Muscle of arm (tissue), 12 donors: ENCODE measurements around the gene NOL9. TPM values are rescaled to one million over a fixed set of nuclear protein-coding genes. Genes with fewer than 3 reads are reported as not detected.

Source experiments
- polyA plus RNA-seq, 12 donors: library from polyadenylated mRNA; unstranded; fragments of 120-200 nt; gene quantifications; one replicate each; pipeline ENCODE4 v1.2.1, GENCODE V29; 2013; ENCODE audit not compliant: insufficient read length in 12 of 12

NOL9 gene
- polyA plus RNA-seq, 12 donors = 11.6 to 26.6 (median 17.1) TPM; not detected in 1

Other genes starting within 250 kb of the NOL9 start
- 10 to 100 TPM in 11 of 12 donors, not detected in 1; 12.8 to 21.3 (median 15.5) TPM for gene ACOT7, start 160.7 kb downstream of the NOL9 start, polyA plus RNA-seq
- 1 to 10 TPM in 2 of 12 donors, under 1 TPM in 5, not detected in 5; 0.08 to 5.2 (median 0.17) TPM for gene HES2, start 134.6 kb downstream of the NOL9 start, polyA plus RNA-seq
- gene ESPN, start 129.7 kb downstream of the NOL9 start, polyA plus RNA-seq = 10 to 100 TPM in 1 of 12 donors, 1 to 10 TPM in 9, under 1 TPM in 1, not detected in 1; 0.76 to 46.7 (median 1.4) TPM
- 10 to 100 TPM in 4 of 12 donors, 1 to 10 TPM in 7, not detected in 1; 4.6 to 57.6 (median 8.7) TPM for gene TNFRSF25, start 88.3 kb downstream of the NOL9 start, polyA plus RNA-seq
- 10 to 100 TPM in 5 of 12 donors, 1 to 10 TPM in 6, not detected in 1; 6.5 to 32.0 (median 9.8) TPM for gene PLEKHG5, start 62.8 kb downstream of the NOL9 start, polyA plus RNA-seq
- 1 to 10 TPM in 10 of 12 donors, not detected in 2; 3.3 to 7.0 (median 6.2) TPM for gene TAS1R1, start 794 bp upstream of the NOL9 start, polyA plus RNA-seq
- gene ZBTB48, start 25.5 kb upstream of the NOL9 start, polyA plus RNA-seq = 10 to 100 TPM in 11 of 12 donors, not detected in 1; 12.0 to 31.4 (median 18.5) TPM
- gene KLHL21, start 48.4 kb upstream of the NOL9 start, polyA plus RNA-seq = 10 to 100 TPM in 11 of 12 donors, not detected in 1; 15.8 to 55.5 (median 32.1) TPM
- 10 to 100 TPM in 11 of 12 donors, not detected in 1; 15.1 to 34.6 (median 18.7) TPM for gene PHF13, start 59.2 kb upstream of the NOL9 start, polyA plus RNA-seq
- gene THAP3, start 70.4 kb upstream of the NOL9 start, polyA plus RNA-seq = 10 to 100 TPM in 11 of 12 donors, not detected in 1; 14.1 to 20.4 (median 16.0) TPM
- 10 to 100 TPM in 11 of 12 donors, not detected in 1; 26.9 to 43.3 (median 35.7) TPM for gene DNAJC11, start 147.3 kb upstream of the NOL9 start, polyA plus RNA-seq
- 10 to 100 TPM in 11 of 12 donors, not detected in 1; 24.2 to 51.1 (median 44.7) TPM for gene CAMTA1, start 230.9 kb upstream of the NOL9 start, polyA plus RNA-seq